B cell (primary cell): Measurements from ENCODE around the gene MEIS2. TPM values are rescaled to one million over a fixed set of nuclear protein-coding genes. Genes with fewer than 3 reads are reported as not detected.

Experiments
- ATAC-seq: fragments of 200-7000 bp; cut with Tn5 transposase; one replicate; pipeline ENCODE4 v1.10.0; 2021; ENCODE audit warnings: low read depth, mild to moderate bottlenecking, moderate number of reproducible peaks, moderate library complexity
- CTCF ChIA-PET: fragments of 350-600 bp; sonication (Branson Sonifier 250); formaldehyde crosslinking; loops from one replicate; lab custom pipeline; 2021; ENCODE audit warnings: antibody characterized with exemption, inconsistent platforms; lab: Charles Lee
- POLR2A ChIA-PET: fragments of 350-600 bp; sonication (Branson Sonifier 250); formaldehyde crosslinking; loops from one replicate; lab custom pipeline; 2021; ENCODE audit warnings: antibody characterized with exemption; lab: Charles Lee
- DNase-seq: peaks from one replicate; pipeline ENCODE4 v3.0.0; 2013
- H2AFZ ChIP-seq: 2 replicates; pipeline ENCODE4 v1.6.1; 2012; ENCODE audit warnings: mild to moderate bottlenecking, low read depth, low read length; ENCODE audit not compliant: insufficient read depth, poor library complexity, severe bottlenecking
- H3K27ac ChIP-seq, 2 donors: 1 replicate in 1 of 2; 2 replicates in 1 of 2; pipeline ENCODE4 v1.5.1; 2012 to 2013; ENCODE audit warnings: low read length in 2 of 2, mild to moderate bottlenecking in 2 of 2, moderate library complexity in 1 of 2
- H3K27me3 ChIP-seq, 4 experiments: fragments of 200-600 bp in 1 of 4; sonication (generic) in 1 of 4; replicated peaks in 1 of 4; 1 replicate in 2 of 4; 2 replicates in 2 of 4; pipeline versions ENCODE4 v1.6.1 to v1.7.0; 2013 to 2016; ENCODE audit warnings: low read length in 3 of 4, mild to moderate bottlenecking in 2 of 4, mixed read lengths in 1 of 4, moderate library complexity in 1 of 4; ENCODE audit not compliant: insufficient read depth in 4 of 4, control insufficient read depth in 3 of 4; ENCODE audit errors: control extremely low read depth in 1 of 4
- H3K36me3 ChIP-seq, 2 experiments: replicated peaks in 1 of 2; 1 replicate in 1 of 2; 2 replicates in 1 of 2; pipeline versions ENCODE4 v1.6.1 to v1.7.1; 2013; ENCODE audit warnings: low read length in 1 of 2; ENCODE audit not compliant: insufficient read depth in 2 of 2, control insufficient read depth in 1 of 2; ENCODE audit errors: control extremely low read depth in 1 of 2, extremely low read depth in 1 of 2
- H3K4me1 ChIP-seq, 2 donors: fragments of 200-600 bp in 1 of 2; sonication (generic) in 1 of 2; 1 replicate in 1 of 2; 2 replicates in 1 of 2; pipeline versions ENCODE4 v1.5.1 to v1.6.1; 2013 to 2017; ENCODE audit warnings: low read length in 2 of 2; ENCODE audit not compliant: control insufficient read depth in 2 of 2, insufficient read depth in 2 of 2
- H3K4me2 ChIP-seq: replicated peaks from 2 replicates; pipeline ENCODE3; 2012; ENCODE audit warnings: mild to moderate bottlenecking, low read depth, low read length; ENCODE audit not compliant: poor library complexity, severe bottlenecking
- H3K4me3 ChIP-seq, 5 experiments: fragments of 200-600 bp in 1 of 5; sonication (generic) in 1 of 5; 1 replicate in 3 of 5; 2 replicates in 2 of 5; pipeline versions ENCODE4 v1.5.1 to v1.7.0; 2011 to 2016; ENCODE audit warnings: low read length in 4 of 5, mild to moderate bottlenecking in 4 of 5, low read depth in 2 of 5, control low read depth in 1 of 5, moderate library complexity in 1 of 5; ENCODE audit not compliant: insufficient read depth in 1 of 5; ENCODE audit errors: control extremely low read depth in 1 of 5, extremely low read depth in 1 of 5
- H3K79me2 ChIP-seq: fragments of 200-600 bp; sonication (generic); one replicate; pipeline ENCODE4 v1.6.0; 2016; ENCODE audit warnings: low read length; ENCODE audit not compliant: control insufficient read depth, insufficient read depth
- H3K9ac ChIP-seq: fragments of 200-600 bp; sonication (generic); 2 replicates; pipeline ENCODE4 v1.6.1; 2017; ENCODE audit warnings: mild to moderate bottlenecking, low read length, moderate library complexity
- H3K9me3 ChIP-seq, 3 donors: one replicate each; pipeline versions ENCODE4 v1.6.1 to v1.7.1; 2013; ENCODE audit warnings: low read length in 2 of 3; ENCODE audit not compliant: control insufficient read depth in 2 of 3, insufficient read depth in 1 of 3; ENCODE audit errors: control extremely low read depth in 1 of 3
- H4K20me1 ChIP-seq: 2 replicates; pipeline ENCODE4 v1.6.0; 2012; ENCODE audit warnings: mild to moderate bottlenecking, low read length; ENCODE audit not compliant: insufficient read depth, control insufficient read depth, poor library complexity, severe bottlenecking
- H3K27ac Mint-ChIP-seq: one replicate; pipeline ENCODE4 v1.8.0; 2021; ENCODE audit warnings: mixed read lengths
- H3K27me3 Mint-ChIP-seq: one replicate; pipeline ENCODE4 v1.8.0; 2021; ENCODE audit warnings: mixed read lengths
- H3K4me1 Mint-ChIP-seq: one replicate; pipeline ENCODE4 v1.8.0; 2021; ENCODE audit warnings: mixed read lengths
- H3K4me3 Mint-ChIP-seq: one replicate; pipeline ENCODE4 v1.8.0; 2021; ENCODE audit warnings: mixed read lengths
- H3K9me3 Mint-ChIP-seq: one replicate; pipeline ENCODE4 v1.8.0; 2022; ENCODE audit warnings: mixed read lengths; ENCODE audit not compliant: insufficient read depth
- CTCF ChIP-seq: fragments of 200-600 bp; IDR thresholded peaks from one replicate; pipeline ENCODE4 v1.8.0; 2022; ENCODE audit warnings: antibody characterized with exemption, mild to moderate bottlenecking
- EZH2 ChIP-seq: IDR thresholded peaks from 2 replicates; pipeline ENCODE4 v1.6.1; 2012; ENCODE audit warnings: borderline replicate concordance, low read depth, mild to moderate bottlenecking, moderate library complexity, low read length; ENCODE audit not compliant: insufficient read depth, poor library complexity, severe bottlenecking
- WGBS: methylation state at CpG from one replicate; pipeline ENCODE4 v1.1.5; 2013; ENCODE audit warnings: missing lambda C conversion rate; ENCODE audit not compliant: insufficient coverage; 5-methylcytosine and 5-hydroxymethylcytosine counted together
- intact Hi-C: fragments of 100-400 bp; cut with micrococcal nuclease; formaldehyde crosslinking; loops from one replicate; pipeline ENCODE4 v1.10.0; 2022
- polyA plus RNA-seq: library from polyadenylated mRNA; depleted of rRNA; stranded (reverse); fragments of >200 nt; gene quantifications from 2 replicates; pipeline ENCODE4 v1.2.3, GENCODE V29; 2012
- total RNA-seq, 2 donors: library from RNA; stranded (reverse); fragments of 120-200 nt in 1 of 2; gene quantifications; 1 replicate in 1 of 2; 2 replicates in 1 of 2; pipeline versions ENCODE4 v1.2.3 to v1.2.4, GENCODE V29; 2013 to 2022

The MEIS2 gene
- total and polyA plus RNA-seq, 2 donors (not counting 1 experiment from before 2014, with no cell fraction given): 0.22 TPM; not detected in 1

GRCh38 chr15:36875740-36876334, 224.5 kb downstream of the MEIS2 start:
- Histone ChIP-seq H3K79me2 (no peaks in the 10 kb centered on the region), H3K9me3 (peaks cover 0 to 14% (median 0%) of the 10 kb centered on the region in 3 donors), H3K27ac (no peak overlapping the region), H3K4me1 (peaks cover 0 to 6% of the 10 kb centered on the region in 2 donors), H4K20me1 (no peaks in the 10 kb centered on the region), H2AFZ (no peak overlapping the region), H3K27me3 (peaks cover 0 to 36% (median 24%) of the 10 kb centered on the region in 4 experiments), H3K4me3 (no peak overlapping the region), H3K9ac (no peak overlapping the region), H3K4me2 (no peak overlapping the region), H3K36me3 (no peaks in the 10 kb centered on the region)
- peaks cover 8% of the 10 kb centered on the region for H3K4me1 Mint-ChIP-seq
- TF ChIP-seq EZH2: no peak
- no peak for TF ChIP-seq CTCF
- peaks cover 61% of the 10 kb centered on the region for H3K27me3 Mint-ChIP-seq
- ChIA-PET POLR2A (no interaction called here), CTCF (no interaction called here)
- H3K9me3 Mint-ChIP-seq: no peaks in the 10 kb centered on the region
- H3K27ac Mint-ChIP-seq: no peak overlapping the region
- no CpG with 5 or more reads among the region's 2 CpGs for WGBS
- intact Hi-C loops: no loop called here
- no peak overlapping the region for H3K4me3 Mint-ChIP-seq
- ATAC-seq (no peak), DNase-seq (no peak)

GRCh38 chr15:36874930-36875329, 225.4 kb downstream of the MEIS2 start:
- peaks cover 8% of the 10 kb centered on the region for H3K4me1 Mint-ChIP-seq
- TF ChIP-seq CTCF: no peak
- no peak for TF ChIP-seq EZH2
- intact Hi-C loops: no loop called here
- Histone ChIP-seq H4K20me1 (no peaks in the 10 kb centered on the region), H3K36me3 (no peaks in the 10 kb centered on the region), H3K79me2 (no peaks in the 10 kb centered on the region), H3K4me2 (no peak overlapping the region), H3K4me1 (peaks cover 0 to 6% of the 10 kb centered on the region in 2 donors), H2AFZ (no peak overlapping the region), H3K9ac (no peak overlapping the region), H3K27ac (no peak overlapping the region), H3K27me3 (peaks cover 0 to 27% (median 20%) of the 10 kb centered on the region in 4 experiments), H3K4me3 (no peak overlapping the region), H3K9me3 (peaks cover 0 to 7% (median 0%) of the 10 kb centered on the region in 3 donors)
- H3K9me3 Mint-ChIP-seq: no peaks in the 10 kb centered on the region
- no peak overlapping the region for H3K27ac Mint-ChIP-seq
- 100% methylated on average over 1 of the region's 5 CpGs for WGBS
- DNase-seq (no peak), ATAC-seq (no peak)
- ChIA-PET CTCF (no interaction called here), POLR2A (no interaction called here)
- H3K27me3 Mint-ChIP-seq: peaks cover 57% of the 10 kb centered on the region
- H3K4me3 Mint-ChIP-seq: no peak overlapping the region
